HG02642 (cell line): ENCODE measurements around the gene ABCB11.

Experiments used
- ATAC-seq: cut with Tn5 transposase; IDR thresholded peaks from one replicate; pipeline ENCODE4 v1.9.1; 2021; ENCODE audit warnings: mild to moderate bottlenecking; ENCODE audit not compliant: unreplicated experiment, poor library complexity

The ABCB11 gene

GRCh38 chr2:169010633-169011460 lies 20.3 kb downstream of the ABCB11 start:
- ATAC-seq = no peak

DNA sequence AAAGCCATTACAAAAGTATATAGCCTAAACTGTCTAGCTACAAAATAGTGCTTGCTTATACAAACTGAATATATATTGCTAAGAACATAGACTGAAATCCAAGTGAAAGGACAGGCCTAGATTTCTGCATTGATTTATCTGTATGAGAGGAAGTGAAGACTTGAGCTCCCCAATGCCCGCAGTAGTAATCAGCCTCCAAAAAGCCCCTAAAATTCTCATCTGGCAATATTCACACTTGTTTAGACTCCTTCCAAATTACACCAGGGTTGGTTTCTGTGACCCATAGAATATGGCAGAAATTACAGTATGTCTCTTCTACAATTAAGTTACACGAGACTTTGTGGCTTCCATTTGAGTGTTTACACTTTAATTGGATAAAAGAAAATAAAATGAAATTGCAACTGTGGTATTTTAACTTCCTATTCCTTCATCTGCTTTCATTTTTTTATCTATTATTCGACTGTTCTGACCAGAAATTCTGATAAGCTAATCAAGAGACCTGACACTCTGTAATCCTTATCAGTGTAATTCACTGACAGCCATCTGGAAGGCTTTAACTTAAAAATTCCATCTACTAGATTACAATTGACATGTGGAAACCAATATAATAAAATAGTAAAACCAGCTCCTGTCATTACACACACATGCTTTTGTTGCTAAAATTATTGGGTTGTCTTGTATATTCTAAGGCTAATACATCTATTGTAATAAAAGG lies 21.1 kb downstream of the ABCB11 start:
- no peak for ATAC-seq

DNA sequence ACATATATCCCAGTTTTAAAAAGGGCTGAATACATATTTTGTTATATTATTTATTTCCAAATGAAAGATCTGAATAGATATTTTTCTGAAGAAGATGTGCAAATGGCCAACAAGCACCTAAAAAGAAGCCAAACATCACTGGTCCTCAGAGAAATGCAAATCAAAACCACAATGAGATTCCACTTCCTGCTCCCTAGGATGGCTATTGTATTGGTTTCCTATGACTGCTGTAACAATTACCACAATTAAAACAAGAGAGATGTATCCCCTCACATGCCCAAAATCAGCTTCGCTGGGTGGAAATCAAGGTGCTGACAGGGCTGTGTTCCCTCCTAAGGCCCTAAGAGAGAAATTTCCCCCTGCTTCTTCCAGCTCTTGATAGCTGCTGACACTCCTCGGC lies 23.2 kb downstream of the ABCB11 start:
- ATAC-seq = no peak

DNA sequence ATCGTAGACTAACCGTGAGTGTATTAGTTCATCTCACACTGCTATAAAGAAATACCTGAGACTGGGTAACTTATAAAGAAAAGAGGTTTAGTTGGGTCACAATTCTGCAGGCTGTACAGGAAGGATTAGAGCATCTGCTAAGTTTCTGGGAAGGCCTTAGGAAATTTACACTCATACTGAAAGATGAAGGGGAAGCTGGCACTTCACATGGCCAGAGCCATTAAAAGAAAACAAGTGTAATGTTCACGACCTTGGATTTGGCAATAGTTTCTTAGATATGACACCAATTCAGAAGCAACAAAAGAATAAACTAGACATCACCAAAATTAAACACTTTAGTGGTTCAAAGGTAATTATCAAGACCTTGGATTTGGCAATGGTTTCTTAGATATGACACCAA lies 23.8 kb downstream of the ABCB11 start:
- no peak for ATAC-seq

GRCh38 chr2:169006665-169007064 lies 24.5 kb downstream of the ABCB11 start:
- no peak for ATAC-seq

GRCh38 chr2:169005994-169006393 lies 25.1 kb downstream of the ABCB11 start:
- no peak for ATAC-seq

DNA sequence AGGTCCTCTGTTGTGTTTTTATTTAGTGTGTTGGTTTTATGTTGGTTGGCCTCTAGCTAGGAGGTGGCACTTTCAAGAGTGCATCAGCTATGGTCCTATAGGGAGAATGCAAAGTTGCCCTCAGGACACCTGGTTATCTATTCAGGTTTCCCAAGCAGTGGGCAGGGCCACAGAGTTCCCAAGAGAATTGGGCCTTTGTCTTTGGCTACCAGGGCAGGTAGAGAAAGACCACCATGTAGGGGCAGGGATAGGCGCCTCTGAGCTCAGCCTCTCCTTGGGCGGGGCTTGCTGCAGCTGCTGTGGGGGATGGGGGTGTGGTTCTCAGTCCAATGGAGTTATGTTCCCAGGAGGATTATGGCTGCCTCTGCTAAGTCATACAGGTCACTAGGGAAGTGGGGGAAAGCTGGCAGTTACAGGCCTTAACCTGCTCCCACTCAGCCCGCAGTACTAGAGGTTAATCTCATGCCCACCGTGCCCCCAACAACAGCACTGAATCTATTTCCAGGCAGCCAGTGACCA lies 26.0 kb downstream of the ABCB11 start:
- ATAC-seq = no peak

GRCh38 chr2:169002161-169002738 lies 28.9 kb downstream of the ABCB11 start:
- no peak for ATAC-seq

DNA sequence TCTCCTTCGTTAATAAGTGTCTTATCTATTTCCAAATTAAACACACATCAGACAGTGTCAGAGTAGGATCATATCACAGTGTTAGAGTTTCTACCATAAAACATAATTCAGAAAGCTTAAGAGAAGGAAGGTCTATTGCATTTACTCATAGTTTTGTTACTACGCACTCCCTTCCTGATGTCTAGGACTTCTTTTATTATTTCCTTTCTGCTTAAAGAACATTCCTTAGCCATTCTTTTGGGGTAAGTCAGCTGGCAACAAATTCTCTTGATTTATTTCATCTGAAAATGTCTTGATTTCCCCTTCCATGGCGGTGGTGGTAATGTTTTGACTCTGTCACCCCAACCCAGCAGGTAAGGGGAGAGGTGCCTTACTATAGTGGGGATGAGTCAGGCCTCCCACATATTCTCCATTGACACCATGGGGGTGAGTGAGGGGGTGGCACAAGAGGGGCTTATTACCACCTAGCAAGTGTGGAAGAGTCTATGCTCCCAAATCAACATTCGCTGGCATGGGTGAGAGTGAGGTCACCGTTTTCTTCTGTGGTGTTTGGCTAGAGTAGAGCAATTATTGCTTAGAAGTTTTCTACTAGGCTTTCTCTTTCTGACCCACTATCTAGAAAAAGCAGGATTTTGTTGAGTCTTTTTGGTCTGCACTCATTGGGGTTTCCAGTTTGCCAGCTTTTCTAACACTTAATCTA lies 29.9 kb downstream of the ABCB11 start:
- ATAC-seq = no peak

DNA sequence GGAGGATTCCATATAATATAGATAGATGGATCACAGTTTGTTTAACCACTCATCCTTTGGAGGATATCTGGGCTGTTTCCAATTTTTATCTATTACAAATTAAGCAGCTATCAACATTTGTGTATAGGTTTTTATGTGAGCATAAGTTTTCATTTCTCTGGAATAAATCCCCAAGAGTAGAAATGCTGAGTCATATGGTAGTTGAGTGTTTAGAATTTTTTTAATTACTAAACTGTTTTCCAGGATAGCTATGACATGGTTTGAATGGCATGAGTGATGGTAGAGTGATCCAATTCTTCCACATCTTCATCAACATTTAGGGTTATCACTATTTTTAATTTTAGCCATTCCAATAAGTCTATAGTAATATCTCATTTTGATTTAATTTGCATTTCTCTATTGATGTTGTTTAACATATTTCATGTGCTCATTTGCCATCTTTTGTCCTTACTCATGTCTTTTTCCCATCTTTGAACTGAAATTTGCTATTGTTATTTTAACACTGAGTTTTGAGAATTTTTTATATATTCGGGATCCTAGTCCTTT lies 31.4 kb downstream of the ABCB11 start:
- ATAC-seq = no peak

DNA sequence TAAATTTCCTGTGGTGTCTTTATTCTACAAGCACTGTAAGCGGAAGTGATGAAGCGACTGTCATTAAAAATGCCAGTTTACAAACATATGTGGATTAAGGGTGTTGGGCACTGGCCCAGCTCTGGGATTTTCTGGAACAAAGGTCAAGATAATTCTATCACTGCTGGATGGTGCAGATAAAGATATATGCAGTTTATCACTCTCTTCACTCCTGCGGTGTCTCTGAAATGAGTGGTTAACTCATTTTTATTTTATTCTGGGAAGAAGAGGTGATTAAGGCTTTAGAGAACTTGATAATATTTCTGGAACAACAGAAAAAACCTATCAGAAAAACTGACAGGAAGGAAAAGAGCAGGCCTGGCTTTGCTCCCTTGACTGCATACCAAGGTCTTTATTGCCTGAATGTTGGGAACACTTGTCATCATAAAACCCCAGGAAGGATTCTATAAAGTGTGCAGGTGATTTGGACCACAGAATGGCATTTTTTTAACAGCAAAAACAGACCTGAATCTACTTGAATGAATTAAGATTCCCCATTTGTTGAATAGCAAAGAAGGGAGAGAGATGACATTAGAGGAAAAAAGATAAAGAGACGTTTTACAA lies 32.4 kb downstream of the ABCB11 start:
- ATAC-seq = no peak

- ATAC-seq = no peak
Measured at GRCh38 chr2:168997794-168998193, 33.3 kb downstream of the ABCB11 start.

GRCh38 chr2:168997118-168997521 lies 34.0 kb downstream of the ABCB11 start:
- ATAC-seq = no peak

DNA sequence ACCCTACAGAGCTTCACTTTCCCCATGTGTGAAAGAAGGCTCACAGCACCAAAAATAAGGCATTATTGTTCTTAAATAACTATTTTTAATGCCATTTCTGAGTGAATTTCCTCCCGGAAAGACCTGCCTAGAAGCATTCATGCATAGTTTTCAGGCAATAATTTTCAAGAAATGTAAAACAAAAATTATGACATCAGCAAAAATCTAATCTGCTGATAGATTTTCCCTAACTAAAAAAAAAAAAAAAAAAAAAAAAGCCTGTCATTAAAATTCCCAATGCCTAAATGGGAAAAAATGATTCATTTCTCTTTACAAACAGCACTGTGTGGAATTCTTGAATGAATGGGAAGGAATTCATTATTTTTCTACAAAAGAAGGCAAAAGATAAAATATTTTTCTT lies 35.4 kb downstream of the ABCB11 start:
- no peak for ATAC-seq

DNA sequence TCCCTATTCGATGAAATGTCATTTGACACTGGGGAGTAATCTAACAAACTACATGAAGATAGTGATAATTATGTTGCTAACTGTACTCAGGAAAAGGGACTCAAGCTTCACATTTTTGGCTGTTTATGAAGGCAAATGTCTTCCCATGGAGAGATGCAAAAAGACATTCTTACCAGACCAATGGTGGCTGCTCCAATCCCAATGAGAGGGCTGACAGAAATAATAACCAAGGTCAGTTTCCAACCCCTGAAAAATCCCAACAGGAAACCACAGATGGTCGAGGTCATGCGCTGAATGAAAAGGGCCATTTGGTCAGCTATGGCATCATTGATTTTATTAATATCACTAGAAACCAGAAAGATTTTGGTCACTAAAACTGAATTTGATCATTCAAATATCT lies 37.6 kb downstream of the ABCB11 start:
- no peak for ATAC-seq

DNA sequence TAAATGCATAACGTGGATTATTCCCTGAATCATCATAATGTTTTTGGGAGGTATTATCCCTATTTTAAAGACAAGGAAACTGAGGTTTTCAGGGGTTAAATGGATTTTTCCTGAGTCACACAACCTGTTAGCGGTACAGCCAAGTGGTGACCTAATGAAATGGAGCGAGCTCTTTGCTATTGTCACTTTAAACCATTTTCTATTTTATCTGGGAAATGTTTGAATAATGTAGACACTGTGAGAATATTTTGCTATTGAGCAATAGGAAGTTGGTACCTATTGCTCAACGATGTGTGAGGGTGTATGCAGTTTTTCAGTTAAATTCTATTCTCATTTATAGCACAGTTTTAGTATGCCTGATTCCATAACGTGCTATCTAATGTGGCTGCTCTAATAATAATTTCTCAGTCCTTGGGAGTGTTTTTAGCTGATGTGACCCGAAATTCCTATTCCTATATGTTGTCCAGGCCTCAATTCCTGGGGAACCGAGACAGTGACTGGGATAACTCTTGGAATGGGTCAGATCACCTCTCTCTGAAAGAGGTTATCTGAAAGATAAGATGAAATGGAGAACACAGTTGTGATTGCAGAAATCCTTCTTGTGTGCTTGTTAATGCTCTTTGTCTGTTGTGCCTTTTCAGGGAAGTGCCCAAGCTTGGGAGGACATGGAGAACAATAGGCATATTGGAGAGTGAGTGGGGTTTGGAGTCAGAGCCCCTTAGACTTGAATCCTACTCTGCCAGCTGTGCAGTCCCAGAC lies 38.4 kb downstream of the ABCB11 start:
- no peak for ATAC-seq

DNA sequence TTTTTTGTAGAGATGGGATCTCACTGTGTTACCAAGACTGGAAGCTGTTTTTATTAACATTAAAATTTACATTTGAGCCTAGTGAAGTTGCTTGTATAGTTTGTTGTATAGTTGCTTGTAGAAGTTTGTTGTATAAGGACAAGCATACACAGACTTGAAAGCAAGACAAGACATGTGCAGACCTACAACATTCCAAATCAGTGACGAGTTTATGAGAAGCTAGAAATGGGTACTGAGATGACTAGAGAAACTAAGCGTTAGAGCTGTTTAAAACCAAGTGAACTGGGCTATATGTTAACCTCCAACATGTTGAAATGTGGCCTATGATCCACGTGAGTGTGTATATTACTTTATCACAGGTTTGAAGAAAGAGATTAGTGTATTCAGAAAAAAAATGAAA lies 39.1 kb downstream of the ABCB11 start:
- no peak for ATAC-seq

DNA sequence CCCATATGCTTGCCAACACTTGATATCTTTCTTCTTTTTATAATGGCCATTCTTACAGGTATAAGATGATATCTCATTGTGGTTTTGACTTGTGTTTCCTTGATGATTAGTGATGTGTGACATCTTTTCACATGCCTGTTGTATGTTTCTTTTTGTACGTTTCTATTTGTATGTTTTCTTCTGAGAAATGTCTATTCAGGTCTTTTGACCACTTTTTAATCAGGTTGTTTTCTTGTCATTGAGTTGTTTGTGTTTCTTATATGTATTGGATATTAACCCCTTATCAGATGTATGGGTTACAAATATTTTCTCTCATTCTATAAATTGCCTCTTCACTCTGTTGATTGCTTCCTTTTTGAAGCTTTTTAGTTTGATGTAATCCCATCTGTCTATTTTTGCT lies 42.4 kb downstream of the ABCB11 start:
- no peak for ATAC-seq

DNA sequence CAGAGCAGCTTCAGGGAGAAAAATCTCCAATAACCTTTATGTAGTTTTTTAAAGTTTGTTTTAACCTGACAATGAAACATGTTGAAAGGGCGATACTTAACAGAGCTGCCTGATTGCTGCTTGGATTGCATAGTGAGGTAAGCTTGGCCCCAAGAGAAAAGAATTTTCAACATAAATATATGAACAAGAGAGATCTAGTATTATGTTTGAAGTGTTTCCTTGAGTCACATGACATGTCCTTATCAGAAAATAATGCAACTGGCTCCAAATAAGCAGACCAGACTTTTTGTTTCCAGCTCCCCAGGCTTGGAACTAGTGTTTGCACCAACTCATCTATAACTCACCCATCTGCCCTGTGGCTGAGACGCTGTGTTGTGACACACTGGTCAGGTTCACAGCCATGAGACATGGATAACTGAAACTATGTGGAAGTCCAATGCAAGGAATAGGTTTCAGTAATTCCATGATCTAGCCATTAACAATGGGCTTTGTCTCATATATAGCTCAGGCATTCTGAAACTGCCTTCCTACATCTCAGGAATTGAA lies 44.7 kb downstream of the ABCB11 start:
- ATAC-seq = no peak
